GM12801 (cell line): ENCODE results near the gene MRGPRE.

Experiments
- TF ChIP-seq, protein P1 (sequence below): IDR thresholded peaks from one replicate; pipeline ENCODE4 v1.5.1; 2011; ENCODE audit warnings: control low read depth; ENCODE audit not compliant: insufficient read length; ENCODE audit errors: extremely low read depth

The MRGPRE gene, protein sequence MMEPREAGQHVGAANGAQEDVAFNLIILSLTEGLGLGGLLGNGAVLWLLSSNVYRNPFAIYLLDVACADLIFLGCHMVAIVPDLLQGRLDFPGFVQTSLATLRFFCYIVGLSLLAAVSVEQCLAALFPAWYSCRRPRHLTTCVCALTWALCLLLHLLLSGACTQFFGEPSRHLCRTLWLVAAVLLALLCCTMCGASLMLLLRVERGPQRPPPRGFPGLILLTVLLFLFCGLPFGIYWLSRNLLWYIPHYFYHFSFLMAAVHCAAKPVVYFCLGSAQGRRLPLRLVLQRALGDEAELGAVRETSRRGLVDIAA

DNA sequence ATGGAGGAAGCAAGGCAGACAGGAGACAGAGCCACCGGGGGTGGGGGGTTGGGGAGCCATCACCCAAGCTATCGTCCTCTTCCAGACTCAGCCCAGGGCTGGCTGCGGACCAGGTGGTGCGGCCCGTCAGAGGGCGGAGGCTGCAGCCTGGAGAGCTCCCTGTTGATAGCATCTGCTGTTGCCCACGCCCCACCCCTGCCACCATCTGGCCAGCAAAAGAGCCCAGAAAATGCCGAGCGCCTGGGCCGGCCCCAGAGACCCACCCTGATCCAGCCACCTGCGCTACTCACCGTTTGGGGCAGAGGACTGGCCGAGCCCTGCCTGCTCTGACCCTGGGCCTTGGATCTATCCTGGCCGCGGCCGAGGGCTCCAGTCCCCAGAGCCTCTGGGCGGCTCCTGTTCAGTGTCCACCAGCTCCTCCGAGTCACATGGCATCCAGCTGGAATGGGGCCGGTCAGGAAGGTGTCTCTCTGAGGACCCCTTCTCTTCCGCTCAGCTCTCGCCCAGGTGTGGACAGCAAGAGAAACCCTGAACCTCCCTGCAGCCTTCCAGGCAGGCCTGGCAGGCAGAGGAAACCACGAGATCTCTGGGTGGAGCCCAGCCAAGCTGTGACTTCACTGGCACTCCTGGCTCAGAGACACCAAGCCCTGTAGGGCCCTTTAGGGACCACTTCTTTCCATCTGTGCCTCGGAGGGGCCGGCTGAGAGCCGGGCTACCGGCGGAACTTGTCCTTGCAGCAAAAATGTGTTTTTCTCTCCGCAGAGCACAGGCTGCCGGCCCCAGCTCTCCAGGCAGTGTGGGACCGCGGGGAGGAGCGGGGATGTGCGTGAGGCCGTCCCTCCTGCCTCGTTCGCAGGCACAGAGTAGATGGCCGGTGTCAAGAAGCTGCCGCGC is at the start of gene MRGPRE:
Gene MRGPRE (minus strand): TSS at position 567 of the 894 bp plus-strand sequence. CDS start 3,618 bp downstream, outside the sequence.
- TF ChIP-seq, protein P1, sequence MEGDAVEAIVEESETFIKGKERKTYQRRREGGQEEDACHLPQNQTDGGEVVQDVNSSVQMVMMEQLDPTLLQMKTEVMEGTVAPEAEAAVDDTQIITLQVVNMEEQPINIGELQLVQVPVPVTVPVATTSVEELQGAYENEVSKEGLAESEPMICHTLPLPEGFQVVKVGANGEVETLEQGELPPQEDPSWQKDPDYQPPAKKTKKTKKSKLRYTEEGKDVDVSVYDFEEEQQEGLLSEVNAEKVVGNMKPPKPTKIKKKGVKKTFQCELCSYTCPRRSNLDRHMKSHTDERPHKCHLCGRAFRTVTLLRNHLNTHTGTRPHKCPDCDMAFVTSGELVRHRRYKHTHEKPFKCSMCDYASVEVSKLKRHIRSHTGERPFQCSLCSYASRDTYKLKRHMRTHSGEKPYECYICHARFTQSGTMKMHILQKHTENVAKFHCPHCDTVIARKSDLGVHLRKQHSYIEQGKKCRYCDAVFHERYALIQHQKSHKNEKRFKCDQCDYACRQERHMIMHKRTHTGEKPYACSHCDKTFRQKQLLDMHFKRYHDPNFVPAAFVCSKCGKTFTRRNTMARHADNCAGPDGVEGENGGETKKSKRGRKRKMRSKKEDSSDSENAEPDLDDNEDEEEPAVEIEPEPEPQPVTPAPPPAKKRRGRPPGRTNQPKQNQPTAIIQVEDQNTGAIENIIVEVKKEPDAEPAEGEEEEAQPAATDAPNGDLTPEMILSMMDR, result no peak

DNA sequence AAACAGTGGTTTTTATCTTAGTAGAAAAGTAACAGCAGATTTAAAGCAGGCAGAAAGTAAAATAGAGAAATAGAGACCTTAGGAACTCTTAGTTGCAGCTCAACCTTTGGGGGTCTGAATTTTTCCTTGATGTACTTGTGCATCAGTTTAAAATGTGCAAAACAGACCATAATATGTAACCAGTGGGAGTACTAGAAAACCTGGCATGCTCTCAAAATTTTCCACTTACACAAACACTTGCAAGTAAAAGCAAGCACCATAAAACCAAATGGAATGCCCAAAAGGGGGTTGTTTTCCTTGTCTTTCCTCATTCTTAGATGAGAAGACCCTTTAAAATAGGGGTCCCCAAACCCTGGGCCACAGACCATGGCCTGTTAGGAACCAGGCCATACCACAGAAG is 12.9 kb upstream of the MRGPRE start:
- TF ChIP-seq, protein P1, result no peak

DNA sequence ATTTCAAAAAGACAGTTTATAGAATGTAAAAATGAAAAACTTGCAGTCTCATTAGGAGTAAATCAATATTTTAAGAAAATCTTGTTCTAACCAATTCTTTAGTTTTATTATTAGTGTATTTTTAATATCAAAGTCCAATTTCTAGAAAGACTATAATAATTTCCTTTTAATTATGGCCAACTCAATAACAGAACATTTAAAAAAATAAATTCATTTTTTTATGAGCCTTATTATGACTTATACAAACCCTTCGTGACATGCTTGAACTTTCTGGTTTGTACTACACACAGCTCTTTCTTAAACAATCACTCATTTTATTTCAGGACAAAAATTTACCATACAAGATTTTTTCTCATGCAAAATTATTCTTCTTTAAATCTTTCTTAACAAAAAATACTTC is 11.7 kb upstream of the MRGPRE start:
- TF ChIP-seq, protein P1, result no peak

DNA sequence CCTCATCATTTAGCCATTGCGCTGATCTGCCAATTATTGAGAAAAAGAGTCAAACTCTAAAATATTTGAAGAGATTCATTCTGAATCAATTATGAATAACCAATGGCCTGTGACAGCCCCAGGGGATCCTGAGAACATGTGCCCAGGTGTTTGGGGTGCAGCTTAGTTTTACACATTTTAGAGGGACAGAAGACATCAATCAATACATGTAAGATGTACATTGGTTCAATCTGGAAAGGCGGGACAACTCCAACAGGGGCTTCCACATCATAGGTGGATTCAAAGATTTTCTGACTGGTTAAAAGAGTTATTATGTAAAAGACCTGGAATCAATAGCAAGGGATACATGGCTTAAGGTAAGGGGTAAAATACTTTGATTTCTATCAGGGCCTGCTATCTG is 4.9 kb upstream of the MRGPRE start:
- TF ChIP-seq, protein P1, result no peak

DNA sequence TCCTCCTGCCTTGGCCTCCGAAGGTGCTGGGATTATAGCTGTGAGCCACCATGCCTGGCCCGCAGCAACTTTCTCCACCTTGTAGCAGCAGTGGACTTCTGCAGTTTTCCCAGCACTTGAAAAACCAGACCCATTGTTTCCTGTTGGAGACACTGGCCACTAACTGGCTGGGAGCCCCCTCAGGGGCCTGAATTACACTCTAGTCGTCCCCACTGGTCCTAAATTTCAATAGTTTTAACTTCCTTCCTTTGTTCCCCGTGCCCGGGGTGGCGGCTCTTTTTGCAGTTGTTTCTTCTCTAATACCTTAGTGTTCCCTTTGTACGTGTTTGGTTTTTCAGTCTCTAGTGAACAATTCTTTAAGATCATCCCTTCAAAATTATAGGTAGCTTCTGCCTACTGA is 2.6 kb upstream of the MRGPRE start:
- TF ChIP-seq, protein P1, result no peak

DNA sequence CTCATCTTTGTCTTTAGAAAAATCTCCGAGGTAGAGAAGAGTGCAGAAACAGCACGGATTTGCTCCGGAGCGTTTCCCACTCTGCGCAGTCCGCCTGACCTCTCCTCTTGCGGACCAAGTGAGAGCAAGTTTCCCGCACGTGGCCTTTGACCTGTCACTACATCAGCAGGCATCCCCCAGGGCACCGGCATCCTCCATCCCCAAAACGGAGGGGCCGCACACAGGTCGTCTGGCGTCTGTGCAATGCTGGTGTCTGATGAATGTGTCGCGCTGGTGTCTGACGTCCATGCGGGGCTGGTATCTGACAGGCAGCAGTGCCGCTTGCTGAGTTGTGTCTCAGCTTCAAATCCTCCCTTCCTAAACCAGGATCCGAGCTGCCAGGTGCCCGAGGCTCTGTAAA is 739 bp upstream of the MRGPRE start:
- TF ChIP-seq, protein P1, result no peak

DNA sequence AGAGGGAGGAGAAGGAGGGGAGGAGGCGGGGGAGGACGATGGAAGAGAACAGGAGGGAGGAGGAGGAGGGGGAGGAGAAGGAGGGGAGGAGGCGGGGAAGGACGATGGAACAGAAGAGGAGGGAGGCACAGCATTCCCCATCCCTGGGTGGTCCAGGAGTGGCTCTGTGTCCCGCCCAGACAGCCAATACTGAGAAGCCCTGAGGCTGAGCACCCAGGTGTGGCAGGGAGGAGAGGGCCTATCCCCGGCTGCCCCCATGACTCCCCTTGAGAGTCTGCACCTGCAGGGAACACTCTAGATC is 717 bp downstream of the MRGPRE start:
- TF ChIP-seq, protein P1, result no peak
